HepG2 (cell line): ENCODE data around the gene SEBOX. TPM values are rescaled to one million over a fixed set of nuclear protein-coding genes. Genes with fewer than 3 reads are reported as not detected.

Experiments
- ATF6 ChIP-seq: sonication (generic); formaldehyde crosslinking; conservative IDR thresholded peaks from 2 replicates; pipeline ENCODE4 v1.4.0; 2020; ENCODE audit warnings: missing genetic modification reagents
- BRCA1 ChIP-seq: sonication (generic); formaldehyde crosslinking; IDR thresholded peaks from 2 replicates; pipeline ENCODE4 v1.4.0; 2020; ENCODE audit warnings: missing genetic modification reagents
- FOXC1 ChIP-seq: sonication (generic); formaldehyde crosslinking; IDR thresholded peaks from 2 replicates; pipeline ENCODE4 v1.8.0; 2022; ENCODE audit warnings: mild to moderate bottlenecking, missing genetic modification reagents, borderline replicate concordance
- FUBP1 ChIP-seq: sonication (generic); formaldehyde crosslinking; IDR thresholded peaks from 2 replicates; pipeline ENCODE4 v1.5.1; 2020; ENCODE audit warnings: missing genetic modification reagents, mild to moderate bottlenecking, borderline replicate concordance
- LCORL ChIP-seq, 2 experiments: fragments of 450-650 bp in 1 of 2; sonication (generic) in 1 of 2; formaldehyde crosslinking in 1 of 2; IDR thresholded peaks; 2 replicates each; pipeline versions ENCODE4 v1.5.0 to v1.6.1; 2017 to 2020; ENCODE audit warnings: antibody characterized with exemption in 1 of 2, missing genetic modification reagents in 1 of 2
- PHF8 ChIP-seq: sonication (generic); formaldehyde crosslinking; IDR thresholded peaks from 2 replicates; pipeline ENCODE4 v1.5.0; 2020; ENCODE audit warnings: missing genetic modification reagents
- REPIN1 ChIP-seq: sonication (generic); formaldehyde crosslinking; IDR thresholded peaks from 2 replicates; pipeline ENCODE4 v1.8.0; 2022; ENCODE audit warnings: missing genetic modification reagents, low read depth, mild to moderate bottlenecking, borderline replicate concordance
- SIX4 ChIP-seq: sonication (generic); formaldehyde crosslinking; IDR thresholded peaks from 2 replicates; pipeline ENCODE4 v1.4.0; 2020; ENCODE audit warnings: missing genetic modification reagents
- SOX13 ChIP-seq, 3 experiments: fragments of 450-650 bp in 1 of 3; sonication (generic) in 1 of 3; formaldehyde crosslinking in 1 of 3; IDR thresholded peaks in 2 of 3; conservative IDR thresholded peaks in 1 of 3; 2 replicates each; pipeline versions ENCODE4 v1.5.0 to v1.6.1; 2016 to 2020; ENCODE audit warnings: antibody characterized with exemption in 1 of 3, mild to moderate bottlenecking in 1 of 3, missing compliant biosample characterization in 1 of 3, missing genetic modification reagents in 1 of 3, moderate library complexity in 1 of 3
- SPEN ChIP-seq: sonication (generic); formaldehyde crosslinking; IDR thresholded peaks from 2 replicates; pipeline ENCODE4 v1.5.1; 2020; ENCODE audit warnings: low read depth, mild to moderate bottlenecking, missing genetic modification reagents
- TARDBP ChIP-seq: sonication (generic); formaldehyde crosslinking; IDR thresholded peaks from 2 replicates; pipeline ENCODE4 v1.8.0; 2022; ENCODE audit warnings: mild to moderate bottlenecking, missing genetic modification reagents
- ZNF101 ChIP-seq: sonication (generic); formaldehyde crosslinking; IDR thresholded peaks from 2 replicates; pipeline ENCODE4 v1.4.0; 2020; ENCODE audit warnings: mild to moderate bottlenecking, low read depth, missing genetic modification reagents, borderline replicate concordance
- ZNF280D ChIP-seq: sonication (generic); formaldehyde crosslinking; IDR thresholded peaks from 2 replicates; pipeline ENCODE4 v1.5.1; 2020; ENCODE audit warnings: mild to moderate bottlenecking, missing genetic modification reagents
- ZNF343 ChIP-seq: sonication (generic); formaldehyde crosslinking; IDR thresholded peaks from 2 replicates; pipeline ENCODE4 v1.4.0; 2020; ENCODE audit warnings: mild to moderate bottlenecking, missing genetic modification reagents
- ZNF891 ChIP-seq: sonication (generic); formaldehyde crosslinking; IDR thresholded peaks from 2 replicates; pipeline ENCODE4 v1.5.0; 2020; ENCODE audit warnings: mild to moderate bottlenecking, missing genetic modification reagents
- polyA plus RNA-seq, 8 experiments: library from polyadenylated mRNA; depleted of rRNA in 3 of 8; stranded (reverse) in 7 of 8; unstranded in 1 of 8; fragments of >200 nt; fragmentation: Illumina TruSeq in 4 of 8; extraction: Trizol in 4 of 8; gene quantifications; 2 replicates each; pipeline versions ENCODE4 v1.2.1 to v1.2.3, GENCODE V29; 2011 to 2016; ENCODE audit warnings: low read depth in 4 of 8, missing spikeins in 1 of 8, mixed read lengths in 1 of 8; ENCODE audit not compliant: insufficient read depth in 1 of 8
- total RNA-seq, 5 experiments: library from RNA; depleted of rRNA; stranded (reverse); fragments of >200 nt; fragmentation: Illumina TruSeq; extraction: Trizol; gene quantifications; 2 replicates each; pipeline ENCODE4 v1.2.3, GENCODE V29; 2016; ENCODE audit warnings: low read depth in 1 of 5
- TF ChIP-seq, protein P1 (sequence below): sonication (generic); formaldehyde crosslinking; IDR thresholded peaks from 2 replicates; pipeline ENCODE4 v1.5.0; 2020; ENCODE audit warnings: mild to moderate bottlenecking, missing genetic modification reagents, borderline replicate concordance

Gene SEBOX
- total and polyA plus RNA-seq, 2 of the 13 experiments (the other 11 are each of a cell fraction or from before 2014, with no cell fraction given), result not detected

DNA sequence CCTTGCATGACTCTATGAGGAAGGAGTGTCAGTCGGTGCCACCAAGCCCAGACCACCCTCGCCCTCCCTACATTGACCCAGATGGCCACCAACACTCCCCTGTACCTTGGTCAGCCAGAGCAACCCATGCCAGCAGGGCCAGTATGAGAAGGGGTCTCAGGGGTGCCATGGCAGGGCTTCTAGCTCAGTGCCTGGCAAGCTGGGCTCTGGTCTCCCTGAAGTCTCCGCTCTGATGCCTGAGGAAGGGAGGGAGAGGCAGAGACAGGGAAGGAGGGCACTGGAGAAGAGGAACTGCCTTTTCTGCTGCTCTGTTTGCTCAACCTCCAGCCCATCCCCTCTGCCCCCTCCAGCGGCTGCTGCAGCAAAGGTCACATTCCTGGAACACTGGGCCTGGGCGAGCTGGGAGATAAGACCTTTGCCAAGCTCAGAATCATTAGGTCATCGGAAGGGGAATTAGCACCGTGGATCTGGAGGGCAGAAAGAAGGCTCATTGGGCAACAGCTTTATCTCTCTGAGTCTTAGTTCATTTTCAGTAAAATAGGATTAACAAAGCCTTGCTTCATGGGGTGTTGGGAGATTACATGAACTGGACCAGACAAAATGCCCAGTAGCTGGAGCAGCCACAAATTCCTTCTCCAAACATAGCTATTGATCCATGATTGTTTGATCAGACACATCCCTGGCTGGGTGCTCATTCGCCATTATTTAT lies 5.2 kb upstream of the SEBOX start, which contains the start of gene VTN (continued):
- peak; percentile 51; the same call in 1 of the 2 replicates for TF ChIP-seq SPEN (CRISPR knock-in tag)
- TF ChIP-seq TARDBP, result peak; percentile 86
- 0 out of 2 replicates have a peak, but pooled peaks have one; percentile 45 for TF ChIP-seq BRCA1 (CRISPR knock-in tag)
- TF ChIP-seq ZNF101 (CRISPR knock-in tag), result no peak
- 0 out of 2 replicates have a peak, but pooled peaks have one; percentile 41 for TF ChIP-seq ATF6
- peak; percentile 63 for TF ChIP-seq LCORL (IDR thresholded peaks at IDR 0.05)
- TF ChIP-seq LCORL (CRISPR knock-in tag; IDR thresholded peaks at IDR 0.05), result peak; percentile 97
- TF ChIP-seq ZNF343 (CRISPR knock-in tag), result 0 out of 2 replicates have a peak, but pooled peaks have one; percentile 58
- TF ChIP-seq, protein P1, sequence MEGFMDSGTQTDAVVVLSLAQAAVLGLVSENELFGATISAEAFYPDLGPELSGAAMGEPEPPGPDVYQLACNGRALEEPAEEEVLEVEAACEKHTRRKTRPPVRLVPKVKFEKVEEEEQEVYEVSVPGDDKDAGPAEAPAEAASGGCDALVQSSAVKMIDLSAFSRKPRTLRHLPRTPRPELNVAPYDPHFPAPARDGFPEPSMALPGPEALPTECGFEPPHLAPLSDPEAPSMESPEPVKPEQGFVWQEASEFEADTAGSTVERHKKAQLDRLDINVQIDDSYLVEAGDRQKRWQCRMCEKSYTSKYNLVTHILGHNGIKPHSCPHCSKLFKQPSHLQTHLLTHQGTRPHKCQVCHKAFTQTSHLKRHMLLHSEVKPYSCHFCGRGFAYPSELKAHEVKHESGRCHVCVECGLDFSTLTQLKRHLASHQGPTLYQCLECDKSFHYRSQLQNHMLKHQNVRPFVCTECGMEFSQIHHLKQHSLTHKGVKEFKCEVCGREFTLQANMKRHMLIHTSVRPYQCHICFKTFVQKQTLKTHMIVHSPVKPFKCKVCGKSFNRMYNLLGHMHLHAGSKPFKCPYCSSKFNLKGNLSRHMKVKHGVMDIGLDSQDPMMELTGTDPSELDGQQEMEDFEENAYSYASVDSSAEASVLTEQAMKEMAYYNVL (CRISPR knock-in tag), result peak; percentile 94; the same call in 1 of the 2 replicates
- TF ChIP-seq ZNF280D (CRISPR knock-in tag), result no peak
- peak; percentile 68 for TF ChIP-seq SIX4 (CRISPR knock-in tag)
- TF ChIP-seq ZNF891 (CRISPR knock-in tag), result 0 out of 2 replicates have a peak, but pooled peaks have one; percentile 21
- peak; percentile 73 for TF ChIP-seq SOX13 (IDR thresholded peaks at IDR 0.05)
- peak in 1 of 2 experiments; percentile 89; a peak in 2 of 4 replicates for TF ChIP-seq SOX13 (CRISPR knock-in tag; conservative IDR thresholded peaks at IDR 0.05 in 1 of 2, IDR thresholded peaks at IDR 0.05 in 1 of 2)
- TF ChIP-seq FUBP1 (CRISPR knock-in tag), result peak; percentile 87; the same call in 1 of the 2 replicates
- peak; percentile 39; the same call in 1 of the 2 replicates for TF ChIP-seq REPIN1 (CRISPR knock-in tag)
- TF ChIP-seq FOXC1 (CRISPR knock-in tag), result no peak; the same call in 1 of the 2 replicates
- no peak; the same call in none of the 2 replicates for TF ChIP-seq PHF8
